Astrocyte (in vitro differentiated cells and primary cell): ENCODE data around the gene PAMR1. TPM values are rescaled to one million over a fixed set of nuclear protein-coding genes. Genes with fewer than 3 reads are reported as not detected.
A peak's percentile ranks its signal among the peaks of the same experiment; 100 is the strongest.

ENCODE experiments used
- DNase-seq: peaks from one replicate; pipeline ENCODE4 v3.0.0-alpha.2; 2010; ENCODE audit warnings: low read depth
- FAIRE-seq: peaks from 2 replicates; lab custom pipeline; 2011; peaks lifted over from hg19 to GRCh38; lab: Jason Lieb, UNC
- H2AFZ ChIP-seq: 2 replicates; pipeline ENCODE4 v1.6.0; 2012; ENCODE audit warnings: low read depth, low read length, inconsistent platforms
- H3K27ac ChIP-seq: 2 replicates; pipeline ENCODE4 v1.5.1; 2011; ENCODE audit warnings: low read depth, low read length, inconsistent platforms
- H3K27me3 ChIP-seq: 2 replicates; pipeline ENCODE4 v1.6.0; 2011; ENCODE audit warnings: low read length, inconsistent platforms; ENCODE audit not compliant: insufficient read depth
- H3K36me3 ChIP-seq: 2 replicates; pipeline ENCODE4 v1.5.1; 2011; ENCODE audit warnings: low read length, inconsistent platforms; ENCODE audit not compliant: insufficient read depth
- H3K4me1 ChIP-seq: 2 replicates; pipeline ENCODE4 v1.5.1; 2011; ENCODE audit warnings: low read length, inconsistent platforms; ENCODE audit not compliant: insufficient read depth
- H3K4me2 ChIP-seq: 2 replicates; pipeline ENCODE4 v1.6.0; 2012; ENCODE audit warnings: low read length, inconsistent platforms
- H3K4me3 ChIP-seq: 2 replicates; pipeline ENCODE4 v1.5.1; 2011; ENCODE audit warnings: low read depth, mild to moderate bottlenecking, low read length, inconsistent platforms; ENCODE audit not compliant: insufficient read depth
- H3K79me2 ChIP-seq: 2 replicates; pipeline ENCODE4 v1.6.0; 2012; ENCODE audit warnings: mild to moderate bottlenecking, low read length, inconsistent platforms; ENCODE audit not compliant: insufficient read depth
- H3K9ac ChIP-seq: 2 replicates; pipeline ENCODE4 v1.6.0; 2012; ENCODE audit warnings: mild to moderate bottlenecking, low read length, inconsistent platforms
- H3K9me3 ChIP-seq: 2 replicates; pipeline ENCODE4 v1.5.1; 2012; ENCODE audit warnings: low read depth, mild to moderate bottlenecking, low read length, inconsistent platforms; ENCODE audit not compliant: insufficient read depth
- H4K20me1 ChIP-seq: 2 replicates; pipeline ENCODE4 v1.6.0; 2012; ENCODE audit warnings: low read length, inconsistent platforms; ENCODE audit not compliant: insufficient read depth
- H3K27ac Mint-ChIP-seq: one replicate; pipeline ENCODE4 v1.8.0; 2021; ENCODE audit warnings: mild to moderate bottlenecking, mixed read lengths; ENCODE audit not compliant: unreplicated experiment
- H3K27me3 Mint-ChIP-seq: one replicate; pipeline ENCODE4 v1.8.0; 2021; ENCODE audit warnings: low read depth, mixed read lengths; ENCODE audit not compliant: unreplicated experiment
- H3K36me3 Mint-ChIP-seq: one replicate; pipeline ENCODE4 v1.8.0; 2021; ENCODE audit warnings: low read depth, mixed read lengths; ENCODE audit not compliant: unreplicated experiment
- H3K4me1 Mint-ChIP-seq: one replicate; pipeline ENCODE4 v1.8.0; 2021; ENCODE audit warnings: low read depth, mixed read lengths; ENCODE audit not compliant: unreplicated experiment
- H3K4me3 Mint-ChIP-seq: one replicate; pipeline ENCODE4 v1.8.0; 2021; ENCODE audit warnings: mild to moderate bottlenecking, moderate library complexity, mixed read lengths; ENCODE audit not compliant: unreplicated experiment
- H3K9me3 Mint-ChIP-seq: one replicate; pipeline ENCODE4 v1.8.0; 2021; ENCODE audit warnings: mild to moderate bottlenecking, mixed read lengths; ENCODE audit not compliant: unreplicated experiment
- EZH2 ChIP-seq: IDR thresholded peaks from 2 replicates; pipeline ENCODE4 v1.6.1; 2012; ENCODE audit warnings: mild to moderate bottlenecking, low read length, inconsistent platforms; ENCODE audit not compliant: insufficient read depth
- total RNA-seq: library from RNA; stranded (reverse); gene quantifications from 2 replicates; pipeline ENCODE4 v1.2.1, GENCODE V29; 2021
- TF ChIP-seq, protein P1 (sequence below): IDR thresholded peaks from 2 replicates; pipeline ENCODE4 v1.5.1; 2011; ENCODE audit warnings: low read depth, mild to moderate bottlenecking, inconsistent platforms, low read length, moderate library complexity; ENCODE audit not compliant: insufficient read depth

Gene PAMR1
- total RNA-seq, 1 donor from 2014 or later = 12.6 TPM

DNA sequence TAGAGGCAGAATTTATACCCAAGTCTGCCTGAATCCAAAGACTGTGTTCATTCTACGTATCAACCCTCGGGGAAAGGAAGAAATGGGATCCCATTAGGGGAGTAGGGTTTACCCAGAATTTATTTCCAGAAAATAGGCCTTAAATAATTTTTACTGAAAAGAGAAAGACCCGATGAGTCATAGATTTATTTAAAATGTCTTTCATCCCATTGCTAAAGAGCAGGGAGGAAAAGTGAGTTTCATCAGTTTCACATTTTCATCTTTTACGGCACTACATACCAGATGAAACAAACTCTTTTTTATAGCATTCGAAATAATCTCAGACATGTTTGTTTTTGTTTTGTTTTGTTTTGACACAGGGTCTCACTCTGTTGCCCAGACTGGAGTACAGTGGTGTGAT lies 137.4 kb downstream of the PAMR1 start:
- no peaks in the 10 kb centered on the region for H3K4me1 Mint-ChIP-seq
- no peak overlapping the region for H3K27ac Mint-ChIP-seq
- DNase-seq (no peak), FAIRE-seq (no peak)
- H3K36me3 Mint-ChIP-seq = no peaks in the 10 kb centered on the region
- no peak overlapping the region for H2AFZ ChIP-seq
- no peaks in the 10 kb centered on the region for H3K36me3 ChIP-seq
- H3K27me3 Mint-ChIP-seq = peaks cover 8% of the 10 kb centered on the region
- no peaks in the 10 kb centered on the region for H3K79me2 ChIP-seq
- no peak overlapping the region for H3K4me3 Mint-ChIP-seq
- H4K20me1 ChIP-seq = no peaks in the 10 kb centered on the region
- H3K27ac ChIP-seq = no peak overlapping the region
- no peaks in the 10 kb centered on the region for H3K9me3 ChIP-seq
- no peak for TF ChIP-seq EZH2
- TF ChIP-seq, protein P1, sequence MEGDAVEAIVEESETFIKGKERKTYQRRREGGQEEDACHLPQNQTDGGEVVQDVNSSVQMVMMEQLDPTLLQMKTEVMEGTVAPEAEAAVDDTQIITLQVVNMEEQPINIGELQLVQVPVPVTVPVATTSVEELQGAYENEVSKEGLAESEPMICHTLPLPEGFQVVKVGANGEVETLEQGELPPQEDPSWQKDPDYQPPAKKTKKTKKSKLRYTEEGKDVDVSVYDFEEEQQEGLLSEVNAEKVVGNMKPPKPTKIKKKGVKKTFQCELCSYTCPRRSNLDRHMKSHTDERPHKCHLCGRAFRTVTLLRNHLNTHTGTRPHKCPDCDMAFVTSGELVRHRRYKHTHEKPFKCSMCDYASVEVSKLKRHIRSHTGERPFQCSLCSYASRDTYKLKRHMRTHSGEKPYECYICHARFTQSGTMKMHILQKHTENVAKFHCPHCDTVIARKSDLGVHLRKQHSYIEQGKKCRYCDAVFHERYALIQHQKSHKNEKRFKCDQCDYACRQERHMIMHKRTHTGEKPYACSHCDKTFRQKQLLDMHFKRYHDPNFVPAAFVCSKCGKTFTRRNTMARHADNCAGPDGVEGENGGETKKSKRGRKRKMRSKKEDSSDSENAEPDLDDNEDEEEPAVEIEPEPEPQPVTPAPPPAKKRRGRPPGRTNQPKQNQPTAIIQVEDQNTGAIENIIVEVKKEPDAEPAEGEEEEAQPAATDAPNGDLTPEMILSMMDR = no peak
- H3K9ac ChIP-seq = no peak overlapping the region
- no peaks in the 10 kb centered on the region for H3K27me3 ChIP-seq
- peaks cover 14% of the 10 kb centered on the region for H3K4me1 ChIP-seq
- no peak overlapping the region for H3K4me3 ChIP-seq
- no peaks in the 10 kb centered on the region for H3K9me3 Mint-ChIP-seq
- H3K4me2 ChIP-seq = no peak overlapping the region

DNA sequence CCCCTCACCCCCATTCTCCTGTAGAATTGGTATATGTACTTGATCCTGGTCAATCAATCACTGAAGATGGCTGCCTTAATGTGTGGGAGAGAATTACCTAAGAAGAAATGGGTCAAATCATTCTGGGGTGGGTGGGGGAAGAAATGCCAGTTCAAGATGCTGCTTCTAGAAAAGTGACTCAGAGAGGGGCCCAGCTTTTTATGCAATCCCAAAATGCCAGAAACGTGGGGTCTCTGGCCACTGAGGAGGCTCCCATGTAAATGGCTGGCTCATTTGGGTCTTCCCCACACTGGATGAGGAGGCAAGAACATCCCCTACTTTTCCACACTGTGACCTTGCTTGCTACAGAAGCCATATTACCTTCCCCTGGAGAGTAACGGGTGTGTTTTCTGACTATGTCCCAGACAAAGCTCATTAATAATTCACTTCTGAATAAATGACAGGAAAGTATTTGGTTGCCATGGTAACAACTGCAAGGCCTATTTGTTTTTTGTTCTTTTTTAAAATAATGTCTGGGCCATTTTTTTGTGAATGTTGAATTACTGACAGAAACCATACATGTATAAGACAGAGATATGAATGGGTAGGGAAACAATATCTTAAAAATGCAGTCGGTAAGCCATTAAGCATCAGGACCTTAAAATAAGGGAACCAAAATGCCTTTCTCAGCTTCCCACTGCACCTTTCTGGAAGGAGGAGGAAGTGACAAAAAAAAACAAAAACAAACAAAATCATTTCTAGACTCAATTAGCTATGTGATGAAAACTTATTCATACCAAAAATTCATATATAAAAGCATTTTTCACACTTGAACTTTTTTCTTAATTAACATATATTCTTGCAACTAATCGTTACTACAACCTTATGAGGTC lies 138.1 kb downstream of the PAMR1 start:
- Mint-ChIP-seq H3K4me3 (no peak overlapping the region), H3K27me3 (peaks cover 5% of the 10 kb centered on the region), H3K4me1 (no peaks in the 10 kb centered on the region), H3K36me3 (no peaks in the 10 kb centered on the region), H3K27ac (no peak overlapping the region), H3K9me3 (no peaks in the 10 kb centered on the region)
- Histone ChIP-seq H3K27ac (no peak overlapping the region), H3K79me2 (no peaks in the 10 kb centered on the region), H3K4me2 (no peak overlapping the region), H3K4me1 (peaks cover 14% of the 10 kb centered on the region), H3K36me3 (no peaks in the 10 kb centered on the region), H2AFZ (no peak overlapping the region), H3K27me3 (no peaks in the 10 kb centered on the region), H3K9me3 (no peaks in the 10 kb centered on the region), H3K9ac (no peak overlapping the region), H4K20me1 (no peaks in the 10 kb centered on the region), H3K4me3 (no peak overlapping the region)
- TF ChIP-seq EZH2 = no peak
- TF ChIP-seq, protein P1 = peak; percentile 48
- no peak for FAIRE-seq
- peak; percentile 8 for DNase-seq

DNA sequence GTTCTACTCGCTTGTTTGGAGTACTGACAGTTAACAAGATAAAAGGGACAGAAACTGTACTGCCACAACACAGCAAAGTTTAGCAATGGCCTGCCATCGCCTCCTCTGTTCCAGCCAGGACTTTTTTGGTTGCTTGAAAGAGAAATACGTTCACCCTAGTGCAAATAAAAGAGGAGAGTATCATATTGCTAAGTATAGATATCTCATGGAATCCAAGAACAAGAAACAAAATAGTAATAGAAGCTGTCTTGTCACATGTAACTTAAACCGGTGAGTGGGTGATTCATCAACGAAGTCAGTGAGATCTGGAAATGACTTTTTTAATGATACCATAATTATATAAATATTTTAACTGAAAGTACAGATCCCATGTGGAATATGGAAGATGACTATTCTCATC lies 141.5 kb downstream of the PAMR1 start:
- H3K36me3 Mint-ChIP-seq = no peaks in the 10 kb centered on the region
- DNase-seq (no peak), FAIRE-seq (no peak)
- H3K9me3 Mint-ChIP-seq = peaks cover 2% of the 10 kb centered on the region
- H3K4me1 Mint-ChIP-seq = peaks cover 4% of the 10 kb centered on the region
- Histone ChIP-seq H4K20me1 (no peaks in the 10 kb centered on the region), H2AFZ (no peak overlapping the region), H3K4me1 (peaks cover 9% of the 10 kb centered on the region), H3K9ac (no peak overlapping the region), H3K27me3 (no peaks in the 10 kb centered on the region), H3K27ac (no peak overlapping the region), H3K9me3 (no peaks in the 10 kb centered on the region), H3K36me3 (no peaks in the 10 kb centered on the region), H3K4me2 (no peak overlapping the region), H3K79me2 (no peaks in the 10 kb centered on the region), H3K4me3 (no peak overlapping the region)
- no peak overlapping the region for H3K27ac Mint-ChIP-seq
- H3K27me3 Mint-ChIP-seq = peaks cover 6% of the 10 kb centered on the region
- H3K4me3 Mint-ChIP-seq = no peak overlapping the region
- no peak for TF ChIP-seq EZH2
- TF ChIP-seq, protein P1 = no peak
